ENCODE measurements around the gene C1orf167.

C1orf167 gene

DNA sequence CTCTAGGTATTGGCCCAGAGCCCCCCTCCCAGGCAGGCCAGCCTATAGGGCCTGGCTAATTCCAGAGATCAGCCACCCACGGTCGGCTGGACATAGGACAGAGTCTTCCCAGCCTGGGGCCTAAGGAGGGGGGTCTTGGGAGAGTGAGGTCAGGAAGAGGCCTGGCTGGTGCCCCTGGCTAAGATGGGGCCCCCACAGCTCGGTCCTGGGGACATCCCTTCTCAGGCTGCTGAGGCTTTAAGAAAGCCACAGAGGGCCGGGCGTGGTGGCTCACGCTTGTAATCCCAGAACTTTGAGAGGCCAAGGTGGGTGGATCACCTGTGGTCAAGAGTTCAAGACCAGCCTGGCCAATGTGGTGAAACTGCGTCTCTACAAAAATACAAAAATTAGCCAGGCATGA lies 2.5 kb downstream of the C1orf167 start:
- DNase-seq (ENCODE audit: low read depth in 2 of 3, low spot score in 2 of 3) = no peak

DNA sequence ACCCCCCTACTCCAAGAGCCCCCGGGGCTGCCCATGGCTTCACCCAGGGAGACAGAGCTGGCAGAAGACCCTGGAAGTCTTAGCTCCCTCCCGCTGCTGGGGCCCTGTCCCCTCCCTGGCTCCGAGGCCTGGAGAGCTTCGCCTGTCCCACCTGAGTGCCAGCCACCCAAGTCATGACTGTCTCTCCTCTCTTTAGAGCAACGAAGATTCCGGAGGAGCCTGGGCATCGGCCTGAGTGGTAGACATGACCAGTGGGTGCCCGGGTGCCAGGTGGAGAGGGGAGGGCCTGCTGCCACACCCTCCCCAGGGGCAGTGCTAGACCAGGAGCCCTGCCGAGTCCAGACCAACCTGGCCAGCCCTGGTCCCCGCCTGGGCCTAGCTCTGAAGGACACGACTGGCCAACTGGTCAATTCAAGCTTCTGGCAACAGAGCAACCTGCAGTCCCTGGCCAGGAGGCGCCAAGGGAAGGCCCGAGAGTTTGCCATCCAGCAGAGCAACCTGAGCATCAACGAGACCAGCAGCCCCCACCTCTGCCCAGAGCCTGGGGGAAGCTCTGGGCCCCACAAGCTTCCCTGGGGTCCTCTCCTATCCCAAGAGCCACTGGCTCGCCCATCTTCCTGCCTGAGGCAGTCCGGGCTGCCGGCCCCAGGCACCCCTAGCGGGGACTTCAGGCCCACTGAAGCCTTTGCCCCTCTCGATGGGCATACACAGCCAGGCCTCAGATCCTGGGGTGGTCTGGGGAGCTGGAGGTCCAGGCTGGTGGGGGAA lies 3.9 kb downstream of the C1orf167 start:
- no peak for DNase-seq (ENCODE audit: low read depth in 2 of 3, low spot score in 2 of 3)

DNA sequence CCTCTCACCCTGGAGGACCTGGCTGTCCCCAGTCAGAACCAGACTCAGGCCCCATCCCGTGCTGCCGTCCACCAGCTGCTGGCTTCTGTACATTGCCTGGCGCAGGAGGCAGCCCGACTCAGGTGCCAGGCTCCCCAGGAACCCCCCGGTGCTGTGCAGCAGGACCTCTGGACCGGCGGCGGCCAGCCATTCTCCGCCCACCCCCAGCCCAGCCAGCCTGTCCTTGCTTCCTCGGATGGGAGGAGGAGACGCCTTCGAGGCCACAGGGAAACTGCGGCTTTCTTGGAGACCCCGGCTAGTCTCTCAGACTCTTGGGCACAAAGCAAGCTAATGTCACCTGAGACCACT lies 4.4 kb downstream of the C1orf167 start:
- no peak for DNase-seq (ENCODE audit: low read depth in 2 of 3, low spot score in 2 of 3)

DNA sequence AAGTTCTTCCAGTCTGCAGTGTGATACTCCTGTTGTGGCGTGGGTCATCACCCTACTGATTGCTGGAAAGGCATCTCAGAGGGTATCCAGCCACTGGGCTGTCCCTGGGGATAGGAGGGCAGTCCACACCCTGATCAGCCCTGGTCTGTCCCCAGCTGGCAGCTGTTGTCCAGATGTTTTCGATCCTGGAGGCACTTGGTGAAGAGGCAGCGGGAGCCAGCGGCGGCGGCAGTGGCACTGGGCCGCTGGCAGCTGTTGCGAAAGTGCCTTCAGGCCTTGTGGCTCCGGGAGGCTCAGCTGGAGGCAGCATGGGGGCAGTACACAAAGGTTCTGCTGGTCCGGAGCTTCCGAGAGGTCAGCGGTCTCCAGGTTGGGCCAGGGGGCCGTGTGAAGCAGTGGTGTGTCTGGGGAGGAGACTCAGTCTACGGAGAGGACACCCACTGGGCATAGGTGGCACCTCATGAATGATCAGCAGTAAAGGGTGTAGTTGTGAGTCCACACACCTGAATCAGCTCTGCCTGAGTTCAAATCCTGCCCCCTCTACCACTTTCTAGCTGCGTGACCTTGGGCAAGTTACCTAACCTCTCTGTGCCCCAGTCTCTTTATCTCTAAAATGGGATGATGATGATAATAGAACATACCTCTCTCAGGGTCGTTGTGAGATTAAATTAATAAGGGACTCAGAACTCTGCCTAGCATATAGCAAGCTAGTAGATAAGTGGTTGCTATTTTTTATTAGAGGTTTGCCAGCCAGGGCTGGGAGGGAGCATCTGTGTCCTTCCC lies 6.1 kb downstream of the C1orf167 start:
- DNase-seq (ENCODE audit: low read depth in 2 of 3, low spot score in 2 of 3) = no peak

DNA sequence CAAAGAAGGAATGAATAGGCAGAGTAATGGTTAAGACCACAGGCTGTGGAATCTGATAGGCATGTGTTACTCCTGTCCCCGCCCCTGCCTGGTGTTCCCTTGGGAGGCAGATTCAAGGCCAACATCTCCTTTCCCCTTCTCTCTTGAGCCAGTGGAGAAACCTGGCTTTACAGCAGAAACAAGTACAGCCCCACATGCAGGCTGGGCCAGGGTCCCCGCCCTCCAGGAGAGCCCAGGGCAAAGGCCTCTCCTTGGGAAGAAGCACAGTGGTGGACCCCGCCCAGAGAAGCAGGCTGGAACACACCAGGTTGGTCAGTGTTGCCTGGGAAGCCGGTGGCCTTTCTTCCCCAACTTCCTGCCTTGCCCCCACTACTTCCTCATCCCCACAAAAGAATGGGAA lies 6.8 kb downstream of the C1orf167 start:
- no peak for DNase-seq (ENCODE audit: low read depth in 2 of 3, low spot score in 2 of 3)

DNA sequence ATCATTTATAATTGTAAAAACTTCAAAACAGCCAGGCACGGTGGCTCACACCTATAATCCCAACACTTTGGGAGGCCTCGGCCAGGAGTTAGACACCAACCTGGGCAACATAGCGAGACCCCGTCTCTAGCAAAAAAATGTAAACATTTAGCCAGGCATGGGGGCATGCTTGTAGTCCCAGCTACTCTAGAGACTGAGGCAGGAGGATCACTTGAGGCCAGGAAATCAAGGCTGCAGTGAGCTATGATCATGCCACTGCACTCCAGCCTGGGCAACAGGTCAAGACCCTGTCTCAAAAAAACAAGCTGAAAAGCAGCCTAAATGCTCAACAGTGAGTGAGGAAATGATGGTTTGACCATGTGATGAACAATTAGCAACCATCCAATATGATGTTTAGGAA lies 7.3 kb downstream of the C1orf167 start:
- no peak for DNase-seq (ENCODE audit: low read depth in 2 of 3, low spot score in 2 of 3)

DNA sequence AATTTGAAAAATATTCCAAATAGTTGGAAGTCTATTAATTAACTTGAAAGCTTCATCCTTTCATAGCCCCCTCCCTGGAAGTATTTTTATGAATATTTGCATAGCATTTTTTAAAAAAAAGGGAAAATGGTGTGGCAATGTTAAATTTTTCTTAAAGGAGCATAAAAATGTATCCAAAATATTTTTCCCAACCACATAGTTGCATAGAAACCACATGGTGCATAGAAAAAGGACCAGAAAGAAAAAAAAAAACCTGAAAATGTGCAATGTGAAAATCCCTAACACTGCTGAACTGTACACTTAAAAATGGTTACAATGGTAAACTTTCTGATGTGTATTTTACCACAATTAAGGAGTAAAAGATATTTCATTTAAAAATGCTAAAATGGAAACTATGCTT lies 8.0 kb downstream of the C1orf167 start:
- no peak for DNase-seq (ENCODE audit: low read depth in 2 of 3, low spot score in 2 of 3)

DNA sequence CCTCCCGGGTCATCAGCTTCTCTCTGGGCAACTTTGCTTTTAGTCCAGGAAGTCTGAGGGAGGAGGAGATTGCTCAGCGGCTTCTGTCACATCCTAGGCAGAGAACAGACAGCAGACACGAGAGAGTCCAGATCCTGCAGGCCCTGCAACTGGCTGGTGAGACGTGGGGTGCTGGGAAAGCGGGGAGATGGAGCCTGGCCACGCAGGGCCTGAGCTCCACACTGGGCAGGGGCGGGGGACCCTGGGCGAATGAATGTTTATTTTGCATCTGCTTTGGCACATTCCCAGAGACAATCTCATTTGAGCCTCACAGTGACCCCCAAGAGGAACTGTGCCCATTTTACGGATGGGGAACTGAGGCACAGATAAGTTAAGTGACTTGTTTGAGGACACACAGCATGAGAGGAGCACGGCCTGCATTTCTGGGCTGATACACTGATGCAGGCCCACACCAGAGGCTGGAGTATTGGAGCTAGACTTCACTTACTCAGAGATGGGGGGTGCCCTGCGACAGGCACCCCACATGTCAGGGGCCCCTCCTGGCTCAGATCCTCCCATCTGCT lies 9.6 kb downstream of the C1orf167 start:
- no peak for DNase-seq (ENCODE audit: low read depth in 2 of 3, low spot score in 2 of 3)

DNA sequence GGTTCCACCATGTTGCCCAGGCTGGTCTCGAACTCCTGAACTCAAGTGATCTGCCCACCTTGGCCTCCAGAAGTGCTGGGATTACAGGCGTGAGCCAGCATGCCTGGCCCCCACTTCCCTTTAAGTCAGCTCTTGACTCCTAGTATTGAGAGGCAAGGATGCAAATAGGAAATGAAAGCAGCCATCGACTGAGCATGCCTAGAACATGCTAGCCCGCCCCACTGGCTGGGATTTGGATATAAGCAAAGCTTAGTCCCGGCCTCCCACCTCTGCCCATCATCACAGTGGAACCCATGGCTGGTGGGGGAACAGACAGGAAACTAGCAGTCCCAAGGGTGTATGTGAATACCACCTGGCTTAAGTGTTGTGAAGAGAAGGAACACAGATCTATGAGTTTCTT lies 10.5 kb downstream of the C1orf167 start:
- no peak for DNase-seq (ENCODE audit: low read depth in 2 of 3, low spot score in 2 of 3)

DNA sequence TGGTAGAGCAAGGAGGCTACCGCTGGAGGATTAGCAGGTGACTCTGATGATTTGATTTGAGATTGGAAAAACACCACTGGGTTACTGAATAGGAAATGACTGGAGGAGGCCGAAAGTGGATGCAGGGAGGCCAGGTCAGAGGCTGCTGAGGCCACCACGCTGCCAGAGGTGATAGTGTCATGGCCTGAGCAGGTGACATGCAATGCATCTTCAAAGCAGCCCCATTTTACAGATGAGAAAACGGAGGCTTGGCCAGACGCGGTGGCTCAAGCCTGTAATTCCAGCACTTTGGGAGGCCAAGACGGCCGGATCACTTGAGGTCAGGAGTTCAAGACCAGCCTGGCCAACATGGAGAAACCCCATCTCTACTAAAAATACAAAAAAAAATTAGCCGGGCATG lies 12.8 kb downstream of the C1orf167 start:
- DNase-seq (ENCODE audit: low read depth in 2 of 3, low spot score in 2 of 3) = no peak

DNA sequence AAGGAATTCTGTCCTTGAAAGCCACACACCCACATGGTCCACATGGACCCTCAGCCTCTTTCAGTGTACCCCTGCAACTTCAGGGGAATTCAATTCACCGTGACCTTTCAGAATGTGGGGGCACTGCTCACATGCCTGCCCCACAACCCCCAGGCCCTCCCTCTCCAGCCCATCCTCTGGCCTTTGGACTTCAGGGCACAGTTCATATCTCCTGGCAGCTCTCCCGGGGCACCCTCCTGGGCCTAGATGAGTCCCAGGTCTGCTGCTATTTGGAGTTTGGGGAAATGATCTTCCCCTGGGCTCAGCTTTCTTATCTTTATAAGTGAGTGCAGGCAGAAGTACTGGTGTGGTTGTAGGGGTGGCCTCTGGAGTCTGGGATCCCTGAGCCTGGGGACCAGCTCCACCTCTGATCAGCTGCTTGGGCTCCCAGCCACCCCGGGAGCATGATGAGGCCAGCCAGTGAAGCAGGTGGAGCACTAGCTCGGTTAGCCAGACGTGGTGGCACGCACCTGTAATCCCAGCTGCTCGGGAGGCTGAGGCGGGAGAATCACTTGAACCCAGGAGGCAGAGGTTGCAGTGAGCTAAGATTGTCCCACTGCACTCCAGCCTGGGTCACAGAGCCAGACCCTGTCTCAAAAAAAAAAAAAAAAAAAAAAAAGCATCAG lies 15.8 kb downstream of the C1orf167 start:
- DNase-seq (ENCODE audit: low read depth in 2 of 3, low spot score in 2 of 3) = no peak

DNA sequence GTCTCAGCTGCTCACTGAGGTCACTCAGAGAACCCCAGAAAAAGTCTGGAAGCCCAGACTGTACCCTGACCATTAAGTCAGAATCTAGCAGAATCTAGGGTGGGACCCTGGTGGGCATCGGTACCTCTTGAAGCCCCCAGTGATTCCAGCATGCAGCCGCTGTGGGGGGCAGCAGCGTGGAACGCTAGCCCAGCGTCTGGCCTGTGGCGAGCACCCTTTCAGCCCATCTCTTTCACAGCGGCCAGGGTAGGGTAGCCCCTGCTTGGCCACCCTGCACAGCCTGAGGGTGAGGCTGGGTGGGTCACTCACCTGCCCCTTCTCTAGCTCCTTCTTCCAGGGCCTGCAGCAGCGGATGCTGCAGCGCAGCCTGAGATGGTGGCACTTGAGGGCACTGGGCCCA lies 16.3 kb downstream of the C1orf167 start:
- no peak for DNase-seq (ENCODE audit: low read depth in 2 of 3, low spot score in 2 of 3)

DNA sequence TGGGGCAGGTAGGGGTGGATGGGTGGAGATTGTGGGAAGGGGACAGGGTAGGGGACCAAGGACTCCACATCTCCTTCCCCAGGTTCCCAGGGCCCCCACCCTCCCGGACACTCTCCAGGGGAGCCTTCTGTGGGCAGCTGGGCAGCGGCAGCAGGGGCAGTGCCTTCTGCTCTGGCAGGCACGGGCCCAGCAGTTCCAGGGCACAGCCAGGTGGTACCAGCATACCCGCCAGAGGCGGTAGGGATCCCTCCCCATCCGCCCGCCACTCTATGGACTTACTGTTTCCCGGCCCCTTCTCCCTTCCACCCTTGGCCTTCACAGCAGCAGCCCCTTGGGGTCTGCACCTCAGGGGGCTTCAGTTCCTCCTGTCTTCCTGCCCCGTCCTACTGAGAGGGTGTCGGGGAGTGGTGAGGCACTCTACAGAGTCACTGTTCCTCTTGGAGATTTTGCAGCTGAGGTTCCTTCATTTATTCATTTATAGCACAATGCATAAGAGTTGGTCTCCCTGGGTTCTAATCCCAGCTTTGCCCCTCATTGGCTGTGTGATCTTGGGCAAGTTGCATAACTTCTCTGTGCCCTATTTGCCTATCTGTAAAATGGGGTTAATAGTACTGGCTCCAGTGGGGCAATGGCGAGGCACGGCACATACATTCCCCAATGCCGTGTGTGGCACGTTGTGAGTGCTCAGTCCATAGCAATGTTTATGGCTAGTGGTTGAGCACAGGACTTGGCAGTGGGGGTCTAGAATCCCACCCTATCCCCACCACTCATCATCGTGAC lies 17.0 kb downstream of the C1orf167 start:
- no peak for DNase-seq (ENCODE audit: low read depth in 2 of 3, low spot score in 2 of 3)

DNA sequence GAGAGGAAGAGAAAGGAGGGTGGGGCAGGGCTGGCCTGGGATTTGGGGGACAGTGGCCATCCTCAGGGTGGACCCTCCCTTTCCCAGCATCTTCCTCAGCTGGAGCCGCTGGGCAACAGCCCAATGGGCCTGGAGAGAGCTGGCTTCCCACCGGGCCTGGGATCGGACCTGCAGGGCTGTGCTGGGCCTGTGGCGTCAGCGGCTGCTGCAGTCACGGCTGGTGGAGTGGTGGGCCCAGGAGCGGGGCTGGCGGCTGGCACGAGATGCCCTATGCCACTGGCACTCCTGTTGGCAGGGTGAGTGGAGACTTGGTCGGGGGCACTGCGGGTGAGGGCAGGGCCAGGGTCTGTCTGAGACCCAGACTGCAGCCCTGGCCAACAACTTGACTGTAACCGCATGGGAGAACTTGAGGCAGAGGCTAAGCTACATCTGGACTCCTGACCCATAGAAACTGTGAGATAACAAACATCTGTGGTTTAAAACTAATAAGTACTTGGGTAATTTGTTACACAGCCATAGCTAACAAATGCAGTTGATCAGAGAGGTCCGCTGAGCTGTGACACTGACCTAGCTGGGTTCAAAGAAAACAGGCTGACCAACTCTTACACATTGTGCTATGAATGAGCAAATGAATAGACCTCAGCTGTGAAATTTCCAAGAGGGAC lies 17.9 kb downstream of the C1orf167 start:
- DNase-seq (ENCODE audit: low read depth in 2 of 3, low spot score in 2 of 3) = no peak

DNA sequence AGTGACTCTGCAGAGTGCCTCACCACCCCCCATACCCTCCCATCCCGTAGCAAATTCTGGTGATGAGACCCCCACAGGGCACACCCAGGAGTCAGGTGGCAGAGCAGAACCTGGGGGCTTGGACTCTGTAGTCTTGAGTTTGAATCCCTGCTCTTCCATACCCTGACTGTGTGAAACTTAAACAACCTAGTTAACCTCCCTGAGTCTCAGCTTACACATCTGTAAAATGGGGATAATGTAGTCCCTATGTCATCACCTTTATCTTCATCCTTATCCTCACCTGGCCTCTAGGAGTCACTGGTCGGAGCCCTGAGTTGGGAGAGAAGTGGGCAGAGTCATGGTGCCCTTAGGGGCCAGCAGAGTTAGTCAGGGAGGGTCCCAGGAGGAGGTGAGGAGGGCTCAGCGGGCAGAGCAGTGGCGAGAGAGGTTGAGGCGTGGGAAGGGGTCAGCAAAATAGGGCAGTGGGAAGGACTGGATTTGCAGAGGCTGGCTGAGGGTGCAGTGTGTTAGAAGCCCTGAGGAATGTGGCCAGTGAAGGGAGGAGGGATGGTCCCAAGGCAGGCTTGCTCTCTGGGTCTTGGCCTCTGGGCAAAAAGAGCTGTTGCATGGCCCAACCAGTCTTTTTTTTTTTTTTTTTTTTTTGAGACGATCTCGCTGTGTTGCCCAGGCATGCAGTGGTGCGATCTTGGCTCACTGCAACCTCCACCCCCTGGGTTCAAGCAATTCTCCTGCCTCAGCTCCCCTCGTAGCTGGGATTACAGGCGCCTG lies 18.6 kb downstream of the C1orf167 start:
- no peak for DNase-seq (ENCODE audit: low read depth in 2 of 3, low spot score in 2 of 3)

DNA sequence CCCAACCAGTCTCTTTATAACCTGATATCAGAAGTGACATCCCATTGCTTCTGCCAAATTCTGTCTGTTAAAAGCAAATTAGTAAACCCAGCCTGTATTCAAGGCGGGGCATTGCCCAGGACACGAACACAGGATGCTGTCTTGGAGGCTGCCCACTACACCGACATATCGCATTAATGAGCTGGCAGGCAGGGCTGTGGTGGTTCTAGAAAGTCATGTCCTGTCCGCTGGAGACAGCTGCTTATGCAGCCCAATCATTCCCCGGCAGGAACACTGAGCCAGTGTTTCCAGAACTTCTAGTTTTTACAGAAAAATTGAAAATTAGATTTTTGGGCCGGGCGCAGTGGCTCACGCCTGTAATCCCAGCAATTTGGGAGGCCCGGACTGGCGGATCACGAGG lies 19.3 kb downstream of the C1orf167 start:
- no peak for DNase-seq (ENCODE audit: low read depth in 2 of 3, low spot score in 2 of 3)

DNA sequence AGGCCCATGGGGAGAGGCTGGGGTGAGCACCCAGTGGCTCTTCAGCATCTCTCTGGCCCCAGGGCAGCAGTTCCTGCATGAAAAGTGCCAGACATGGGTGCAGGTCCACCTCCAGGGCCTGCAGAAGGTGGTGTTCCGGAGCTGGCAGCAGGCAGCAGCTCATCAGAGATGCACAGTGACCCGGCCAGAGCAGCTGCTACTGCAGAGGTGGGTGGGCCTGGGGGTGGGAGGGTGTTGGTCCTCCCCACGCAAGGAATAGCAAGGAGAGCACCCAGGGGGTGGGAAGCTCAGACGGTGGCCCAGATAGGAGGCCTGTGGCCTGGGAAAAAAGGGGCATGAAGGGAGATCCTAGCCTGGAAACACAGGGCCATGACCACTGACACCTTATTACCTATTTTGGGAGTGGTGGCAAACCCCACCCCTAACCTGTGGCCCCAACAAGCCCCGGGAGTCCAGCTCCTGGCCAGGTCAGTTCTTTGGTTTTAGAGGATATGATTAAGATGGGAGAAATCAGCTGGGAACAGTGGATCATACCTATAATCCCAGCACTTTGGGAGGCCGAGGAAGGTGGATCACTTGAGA lies 20.2 kb downstream of the C1orf167 start:
- no peak for DNase-seq (ENCODE audit: low read depth in 2 of 3, low spot score in 2 of 3)

DNA sequence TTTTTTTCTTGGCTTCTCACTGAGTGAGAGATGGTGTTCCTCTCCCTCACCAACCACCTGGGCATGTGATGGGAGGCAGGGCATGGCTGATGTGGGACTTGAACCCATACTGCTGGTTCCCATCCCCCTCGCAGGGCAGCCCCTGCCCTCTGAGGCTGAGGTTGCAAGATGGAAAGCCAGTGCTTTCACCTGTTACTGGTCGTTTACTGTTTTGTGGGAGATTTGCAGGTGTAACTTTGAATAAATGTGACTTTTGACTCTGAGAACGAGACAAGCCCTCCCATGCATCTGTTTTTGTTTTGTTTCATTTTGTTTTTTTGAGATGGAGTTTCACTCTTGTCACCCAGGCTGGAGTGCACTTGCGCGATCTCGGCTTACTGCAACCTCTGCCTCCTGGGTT lies 21.6 kb downstream of the C1orf167 start:
- no peak for DNase-seq (ENCODE audit: low read depth in 2 of 3, low spot score in 2 of 3)

DNA sequence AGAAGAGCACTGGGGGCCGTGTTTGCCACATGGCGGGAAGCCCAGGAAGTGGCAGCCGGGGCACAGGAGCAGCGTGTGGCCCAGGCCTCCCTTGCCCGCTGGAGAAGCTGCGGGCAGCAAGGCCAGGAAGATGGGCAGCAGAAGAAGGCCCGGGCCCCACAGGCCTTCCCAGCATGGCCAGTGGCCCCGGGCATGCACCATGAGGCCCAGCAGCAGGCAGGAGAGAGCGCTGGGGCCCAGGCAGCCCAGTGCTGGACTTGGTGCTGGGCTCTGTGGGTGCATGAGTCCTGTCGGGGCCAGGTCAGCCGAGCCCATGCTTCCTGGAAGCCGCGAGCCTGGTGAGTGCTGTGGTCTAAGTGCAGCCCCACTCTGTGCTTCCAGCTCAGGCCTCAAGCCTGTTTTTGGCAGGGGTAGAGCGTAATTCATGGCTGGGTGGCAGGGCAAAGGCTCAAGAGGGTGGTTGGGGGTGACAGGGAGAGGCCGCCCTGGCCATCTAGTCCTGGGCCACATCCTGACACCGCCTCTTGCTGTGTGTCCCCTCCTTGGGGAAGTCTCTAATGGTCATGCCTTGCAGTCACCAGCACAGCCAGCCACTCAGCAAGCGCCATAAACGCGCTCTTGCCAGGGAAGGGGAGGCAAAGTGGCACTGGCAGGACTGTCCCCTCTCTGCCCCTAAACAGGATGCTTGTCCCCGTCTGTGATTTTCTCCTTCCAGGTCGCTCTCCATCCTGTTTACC lies 22.4 kb downstream of the C1orf167 start:
- no peak for DNase-seq (ENCODE audit: low read depth in 2 of 3, low spot score in 2 of 3)

Data from activated CD8-positive, alpha-beta memory T cell treated with anti-CD3 and anti-CD28 coated beads for 48 hours (primary cell).